Right ventricle myocardium superior (tissue), 1 donor: ENCODE data around the gene EPHA7. TPM values are rescaled to one million over a fixed set of nuclear protein-coding genes. Genes with fewer than 3 reads are reported as not detected.

Experiments
- ATAC-seq: fragments of 200-7000 bp; cut with Tn5 transposase; one replicate; pipeline ENCODE4 v1.9.1; 2020; ENCODE audit warnings: mild to moderate bottlenecking; ENCODE audit not compliant: poor library complexity
- DNase-seq: peaks from one replicate; pipeline ENCODE4 v3.0.0-alpha.2; 2020
- intact Hi-C: fragments of 100-400 bp; cut with DNase I; formaldehyde crosslinking; loops from one replicate; pipeline ENCODE4 v1.11.2; 2022
- total RNA-seq: library from RNA; stranded (reverse); fragmentation: NEBNext Ultra II Directional; extraction: Animal tissue kit (Norgen Biotek cat#: 25700); gene quantifications from one replicate; pipeline ENCODE4 v1.2.1, GENCODE V29; 2021
- donor health status: DM: no; HTN: yes; CAD: no; lungs with severe emphysema.

The EPHA7 gene
- total RNA-seq, 1 donor from 2014 or later, result 2.4 TPM

DNA sequence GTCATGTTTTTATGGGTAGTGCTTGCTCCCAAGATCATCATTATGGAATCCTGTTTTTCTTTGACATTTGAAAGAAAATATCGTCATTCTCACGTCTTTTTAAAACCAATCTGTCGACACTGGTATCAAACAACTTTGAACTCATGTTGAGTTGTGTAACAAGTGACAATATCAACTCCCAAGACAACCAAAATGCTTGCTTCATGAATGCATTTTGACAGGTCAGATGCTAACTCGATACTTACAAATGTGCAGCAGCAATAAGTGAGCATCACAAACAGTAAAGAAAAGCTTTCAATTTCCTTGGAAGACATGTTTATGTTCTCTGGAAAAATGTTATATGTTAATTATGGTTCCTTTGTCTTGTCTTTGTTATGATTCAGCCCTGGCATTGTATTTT, 125.9 kb downstream of the EPHA7 start:
- no peak for ATAC-seq
- intact Hi-C loops, result no loop called here
- no peak for DNase-seq

DNA sequence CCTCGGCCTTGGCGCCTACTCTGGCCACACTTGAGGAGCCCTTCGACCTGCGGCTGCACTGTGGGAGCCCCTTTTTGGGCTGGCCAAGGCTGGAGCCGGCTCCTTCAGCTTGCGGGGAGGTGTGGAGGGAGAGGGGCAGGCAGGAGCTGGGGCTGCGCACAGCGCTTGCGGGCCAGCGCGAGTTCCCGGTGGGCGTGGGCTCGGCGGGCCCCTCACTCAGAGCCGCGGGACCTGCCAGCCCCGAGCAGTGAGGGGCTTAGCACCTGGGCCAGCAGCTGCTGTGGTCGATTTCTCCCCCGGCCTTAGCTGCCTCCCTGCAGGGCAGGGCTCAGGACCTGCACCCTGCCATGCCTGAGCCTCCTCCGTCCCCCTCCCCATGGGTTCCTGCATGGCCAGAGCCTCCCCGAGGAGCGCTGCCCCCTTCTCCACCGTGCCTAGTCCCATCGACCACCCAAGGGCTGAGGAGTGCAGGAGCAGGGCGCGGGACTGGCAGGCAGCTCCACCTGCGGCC, 136.8 kb downstream of the EPHA7 start:
- ATAC-seq, result no peak
- peak; percentile 27 for DNase-seq
- intact Hi-C loops, result no loop called here

DNA sequence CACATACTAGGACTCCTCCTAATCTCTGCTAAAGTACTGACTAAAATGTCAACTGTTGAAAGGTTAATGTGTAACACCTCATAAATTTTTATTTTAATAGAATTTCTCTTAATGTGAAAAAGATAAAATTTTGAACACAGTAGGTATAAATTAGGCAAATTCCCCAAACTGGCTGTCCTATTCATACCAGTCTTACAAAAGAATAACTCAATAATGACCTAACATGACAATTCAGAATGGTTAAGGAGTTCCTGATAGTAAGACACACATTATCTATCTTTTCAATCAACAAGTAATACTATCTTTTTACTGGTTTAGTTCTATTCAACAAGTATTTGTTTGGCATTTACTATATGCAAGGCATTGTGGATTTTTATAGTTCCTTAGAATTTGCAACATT, 141.1 kb downstream of the EPHA7 start:
- DNase-seq, result no peak
- no peak for ATAC-seq
- intact Hi-C loops, result no loop called here

DNA sequence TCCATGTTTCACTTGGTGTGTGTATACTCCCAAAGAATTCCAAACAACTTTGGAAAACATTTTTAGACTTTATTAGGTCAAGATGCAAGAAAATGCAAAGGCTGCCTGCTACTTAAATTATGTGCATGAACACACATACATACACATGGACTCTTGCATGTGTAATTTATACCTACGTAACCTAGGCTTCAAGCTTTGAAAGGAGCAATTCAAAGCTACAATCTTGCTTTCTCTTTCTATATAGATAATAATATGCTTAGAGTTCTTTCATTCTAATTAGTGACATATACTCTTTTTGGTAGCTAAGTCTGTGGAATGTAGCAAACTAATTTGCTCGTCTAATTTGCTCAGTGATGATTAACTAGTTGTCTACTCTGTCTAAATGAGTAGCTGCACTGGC, 146.5 kb downstream of the EPHA7 start:
- ATAC-seq, result no peak
- DNase-seq, result no peak
- intact Hi-C loops, result no loop called here

DNA sequence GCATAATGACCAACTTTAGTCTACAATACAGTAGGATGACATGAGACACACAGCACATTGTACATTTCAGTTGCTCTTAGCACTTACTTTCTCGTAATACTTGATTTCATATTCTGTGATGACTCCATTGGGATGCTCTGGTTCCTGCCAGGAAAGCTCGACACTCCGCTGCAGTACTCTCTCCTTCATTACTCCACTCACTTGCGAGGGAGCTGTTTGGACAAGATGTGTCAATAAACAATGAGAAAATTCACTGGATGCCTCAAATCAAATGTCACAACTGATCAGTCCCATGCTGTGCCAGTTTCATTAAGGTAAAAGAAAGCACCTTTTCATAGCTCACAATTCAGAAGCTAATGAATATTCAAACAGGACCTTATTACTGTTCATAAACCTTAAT, 147.1 kb downstream of the EPHA7 start:
- intact Hi-C loops, result no loop called here
- no peak for ATAC-seq
- DNase-seq, result no peak

- intact Hi-C loops, result no loop called here
- DNase-seq, result no peak
- ATAC-seq, result no peak
These were observed 153.1 kb downstream of the EPHA7 start for GRCh38 chr6:93266116-93266817.

- no peak for ATAC-seq
- DNase-seq, result no peak
- intact Hi-C loops, result no loop called here
These were observed 158.5 kb downstream of the EPHA7 start for GRCh38 chr6:93260881-93261280.

- no peak for ATAC-seq
- DNase-seq, result no peak
- intact Hi-C loops, result no loop called here
These were observed 160.0 kb downstream of the EPHA7 start for GRCh38 chr6:93259332-93259731.

DNA sequence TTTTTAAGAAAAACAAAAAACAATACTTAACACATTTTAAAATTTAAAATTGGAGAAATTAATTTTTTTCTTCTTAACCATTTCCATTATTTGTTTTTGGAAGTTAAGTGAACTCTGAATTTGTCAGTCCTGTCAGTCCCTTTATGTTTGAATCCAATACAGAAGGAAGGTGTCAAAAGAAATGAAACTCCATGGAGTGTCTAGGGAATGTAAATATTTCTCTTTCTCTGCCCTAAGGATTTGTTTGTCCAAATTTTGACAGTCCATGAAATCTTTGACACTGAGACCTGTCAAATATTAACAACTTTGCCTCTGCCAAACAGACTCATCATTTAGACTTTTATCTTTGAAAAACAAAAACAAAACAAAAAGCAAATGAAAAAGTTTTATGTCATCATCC, 166.4 kb downstream of the EPHA7 start:
- DNase-seq (no peak), ATAC-seq (no peak)
- intact Hi-C loops, result no loop called here

DNA sequence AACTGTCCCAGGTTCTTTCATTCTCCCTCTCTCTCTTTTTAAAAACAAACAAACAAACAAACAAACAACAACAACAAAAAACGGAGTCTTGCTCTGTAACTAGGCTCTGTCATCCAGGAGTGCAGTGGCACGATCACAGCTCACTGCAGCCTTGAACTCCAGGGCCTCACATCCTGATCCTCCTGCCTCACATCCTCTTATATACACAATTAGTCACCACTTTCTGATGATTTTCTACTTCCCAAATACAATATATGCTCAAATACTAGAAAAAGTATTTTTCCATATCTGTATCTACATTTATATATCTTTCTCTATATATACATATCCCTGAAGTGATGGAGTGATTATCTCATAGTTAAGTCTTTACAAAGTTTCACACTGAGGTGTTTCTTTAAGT, 170.7 kb downstream of the EPHA7 start:
- intact Hi-C loops, result no loop called here
- no peak for ATAC-seq
- DNase-seq, result no peak

DNA sequence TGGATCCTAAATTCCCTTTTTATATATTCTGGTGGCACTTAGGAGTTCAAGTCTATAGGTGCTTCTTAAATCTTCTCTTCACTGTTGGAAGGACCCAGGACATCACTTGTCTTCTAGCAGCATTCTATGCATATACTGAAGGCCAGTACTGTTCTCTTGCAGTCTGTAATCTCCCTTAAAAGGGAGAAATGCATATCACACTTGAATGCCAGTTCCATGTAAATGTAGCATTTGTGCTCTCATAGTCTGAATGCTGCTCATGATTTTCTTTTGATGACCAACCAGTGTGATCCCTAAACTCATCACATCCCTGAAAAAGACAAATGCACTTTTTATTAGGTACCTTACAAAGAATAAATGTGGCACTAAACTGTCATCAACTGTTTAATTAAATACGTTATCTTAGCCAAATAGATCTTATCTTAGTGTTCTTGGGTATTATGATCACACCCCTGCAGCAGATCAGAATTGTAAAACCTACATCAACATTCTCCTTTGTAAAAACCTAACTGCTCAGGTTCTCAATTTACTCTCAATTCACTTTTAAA, 176.1 kb downstream of the EPHA7 start:
- intact Hi-C loops, result no loop called here
- DNase-seq (no peak), ATAC-seq (no peak)

DNA sequence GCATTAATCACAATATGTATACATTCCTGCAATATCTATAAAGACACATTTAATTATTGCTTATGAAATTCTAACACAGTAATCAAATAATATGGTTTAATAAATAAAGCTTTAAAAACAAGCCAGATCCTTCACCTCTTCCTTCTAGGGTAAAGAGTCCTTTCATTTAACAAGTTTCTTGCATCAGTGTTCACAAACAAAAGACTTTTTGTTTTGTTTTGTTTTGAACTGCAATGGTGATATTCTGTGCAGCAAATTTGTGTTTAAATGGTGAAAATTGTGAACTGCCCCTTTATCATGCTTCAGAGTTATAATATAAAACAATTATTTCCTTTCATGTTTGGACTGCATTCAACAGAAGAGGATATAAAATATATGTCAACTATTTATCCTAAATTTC, 177.3 kb downstream of the EPHA7 start:
- DNase-seq (no peak), ATAC-seq (no peak)
- intact Hi-C loops, result no loop called here

DNA sequence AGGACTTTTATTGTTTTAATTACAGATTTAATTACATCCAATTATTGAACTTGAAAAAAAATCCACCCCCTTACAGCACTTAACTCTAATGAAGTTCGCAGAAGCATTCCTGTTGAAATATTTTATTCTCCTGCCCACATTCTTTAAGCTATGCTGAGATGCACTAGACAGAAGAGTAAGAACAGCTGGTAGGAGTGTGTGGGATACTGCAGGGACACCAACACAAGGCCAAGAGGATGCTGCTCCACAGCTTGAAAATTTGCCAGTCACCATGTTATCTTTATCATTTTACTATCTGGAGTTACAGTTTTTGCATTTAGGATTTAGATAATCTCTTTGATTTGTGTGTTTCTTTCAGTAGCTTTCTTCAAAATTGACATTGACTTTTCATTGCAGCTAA, 180.7 kb downstream of the EPHA7 start:
- no peak for ATAC-seq
- intact Hi-C loops, result no loop called here
- DNase-seq, result no peak

- DNase-seq (no peak), ATAC-seq (no peak)
- intact Hi-C loops, result no loop called here
These were observed 183.6 kb downstream of the EPHA7 start for GRCh38 chr6:93235775-93236174.

- no peak for ATAC-seq
- intact Hi-C loops, result no loop called here
- no peak for DNase-seq
These were observed 192.5 kb downstream of the EPHA7 start for GRCh38 chr6:93226822-93227221.

GRCh38 chr6:93222071-93222851, 197.1 kb downstream of the EPHA7 start:
- DNase-seq (no peak), ATAC-seq (peak; percentile 99)
- intact Hi-C loops, result no loop called here

DNA sequence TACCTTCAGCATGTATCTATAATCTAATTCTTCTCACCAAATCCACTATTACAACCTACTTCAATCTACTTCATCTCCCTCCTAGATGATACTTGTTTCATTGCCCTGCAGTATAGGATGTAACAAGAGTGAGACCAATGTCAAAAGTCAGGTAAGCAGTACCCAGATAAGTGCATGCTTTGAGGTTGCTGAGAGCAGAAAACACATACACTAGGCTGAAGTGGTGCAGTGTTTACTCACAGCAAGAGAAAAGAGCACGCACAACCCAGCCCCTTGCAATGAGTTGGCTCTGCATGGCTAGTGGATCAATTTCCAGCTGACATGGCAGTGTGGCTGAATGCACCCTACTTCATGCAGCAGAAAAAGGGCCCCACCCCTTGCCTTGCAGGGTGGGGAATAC, 199.9 kb downstream of the EPHA7 start:
- intact Hi-C loops, result no loop called here
- no peak for DNase-seq
- ATAC-seq, result no peak

DNA sequence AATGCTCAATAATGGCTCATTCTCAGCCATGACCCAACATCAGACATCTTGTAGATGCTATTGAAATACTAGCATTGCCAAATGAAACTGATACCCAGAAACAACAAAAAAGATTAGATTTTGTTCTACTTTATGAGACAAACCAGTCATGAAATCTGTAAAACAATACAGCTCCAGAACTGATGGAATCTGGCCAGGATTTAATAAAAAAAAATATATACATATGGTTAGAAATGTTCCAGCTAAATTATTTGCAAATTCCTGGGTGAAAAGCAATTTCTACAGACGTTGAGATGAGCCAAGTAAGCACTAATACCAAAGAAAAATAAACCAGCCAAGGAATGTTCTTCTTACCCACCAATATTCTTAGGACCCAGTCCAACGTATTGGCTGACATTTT, 201.3 kb downstream of the EPHA7 start:
- ATAC-seq (no peak), DNase-seq (no peak)
- intact Hi-C loops, result no loop called here

- DNase-seq (no peak), ATAC-seq (no peak)
- intact Hi-C loops, result no loop called here
These were observed 206.3 kb downstream of the EPHA7 start for GRCh38 chr6:93213028-93213427.

- DNase-seq, result no peak
- no peak for ATAC-seq
- intact Hi-C loops, result no loop called here
These were observed 208.5 kb downstream of the EPHA7 start for GRCh38 chr6:93210908-93211307.
